Bronchial smooth muscle cell (primary cell): ENCODE measurements around the gene ABHD12. TPM values are rescaled to one million over a fixed set of nuclear protein-coding genes. Genes with fewer than 3 reads are reported as not detected.

Experiments used
- total RNA-seq: library from RNA; depleted of rRNA; stranded (reverse); fragments of >200 nt; gene quantifications from 2 replicates; pipeline ENCODE4 v1.2.1, GENCODE V29; 2014

The ABHD12 gene
- total RNA-seq: 45.1 and 46.3 TPM in 2 replicates

DNA sequence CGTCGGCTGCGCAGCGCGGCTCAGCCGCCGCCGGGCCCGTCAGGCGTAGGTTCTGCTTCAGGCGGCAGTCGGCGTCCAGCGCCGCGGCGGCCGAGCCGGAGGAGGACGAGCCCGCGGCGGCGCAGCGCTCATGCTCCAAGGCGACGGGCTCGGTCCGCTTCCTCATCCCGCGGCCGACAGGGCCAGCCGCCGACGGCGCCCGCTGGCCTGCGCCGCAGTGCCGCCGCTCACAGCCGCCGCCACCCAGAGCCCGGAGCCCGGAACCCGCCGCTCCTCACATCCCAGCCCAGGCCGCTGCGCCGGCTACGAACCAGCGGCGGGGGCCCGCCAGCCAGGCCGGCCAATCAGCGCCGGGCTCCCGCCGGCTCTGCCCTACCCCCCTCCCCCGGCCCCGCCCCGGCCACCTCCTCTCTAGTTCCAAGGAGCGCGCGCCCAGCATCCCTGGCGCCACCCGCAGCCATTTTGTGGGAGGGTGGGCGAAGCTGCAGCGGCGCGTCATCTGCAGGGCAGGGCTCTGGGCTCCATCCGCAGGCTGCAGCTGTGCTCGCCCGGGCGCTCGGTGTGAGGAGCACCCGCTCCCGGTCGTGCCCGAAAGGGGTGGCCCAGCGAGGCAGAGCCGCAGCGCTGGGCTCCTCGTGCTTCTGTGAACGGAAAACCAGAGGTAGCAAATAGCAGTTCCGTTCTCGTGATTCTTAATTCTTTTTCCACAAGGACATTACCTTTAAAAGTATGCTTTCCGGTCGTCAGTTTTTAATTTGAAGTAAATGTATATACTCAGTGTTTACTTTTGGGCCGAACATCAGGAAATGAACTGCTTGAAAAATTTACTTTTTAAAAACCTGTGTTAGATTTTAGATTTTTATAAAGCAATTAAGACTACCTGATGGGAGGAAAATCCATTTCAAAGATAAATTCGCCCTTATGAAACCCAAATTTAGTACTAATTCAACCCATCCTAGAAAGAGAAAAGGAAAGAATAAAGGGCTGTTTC lies at the start of gene ABHD12:
Gene ABHD12, minus strand, starts transcription at position 298 of the 991 bp plus-strand sequence. Its CDS starts 132 bp downstream, at position 166.

DNA sequence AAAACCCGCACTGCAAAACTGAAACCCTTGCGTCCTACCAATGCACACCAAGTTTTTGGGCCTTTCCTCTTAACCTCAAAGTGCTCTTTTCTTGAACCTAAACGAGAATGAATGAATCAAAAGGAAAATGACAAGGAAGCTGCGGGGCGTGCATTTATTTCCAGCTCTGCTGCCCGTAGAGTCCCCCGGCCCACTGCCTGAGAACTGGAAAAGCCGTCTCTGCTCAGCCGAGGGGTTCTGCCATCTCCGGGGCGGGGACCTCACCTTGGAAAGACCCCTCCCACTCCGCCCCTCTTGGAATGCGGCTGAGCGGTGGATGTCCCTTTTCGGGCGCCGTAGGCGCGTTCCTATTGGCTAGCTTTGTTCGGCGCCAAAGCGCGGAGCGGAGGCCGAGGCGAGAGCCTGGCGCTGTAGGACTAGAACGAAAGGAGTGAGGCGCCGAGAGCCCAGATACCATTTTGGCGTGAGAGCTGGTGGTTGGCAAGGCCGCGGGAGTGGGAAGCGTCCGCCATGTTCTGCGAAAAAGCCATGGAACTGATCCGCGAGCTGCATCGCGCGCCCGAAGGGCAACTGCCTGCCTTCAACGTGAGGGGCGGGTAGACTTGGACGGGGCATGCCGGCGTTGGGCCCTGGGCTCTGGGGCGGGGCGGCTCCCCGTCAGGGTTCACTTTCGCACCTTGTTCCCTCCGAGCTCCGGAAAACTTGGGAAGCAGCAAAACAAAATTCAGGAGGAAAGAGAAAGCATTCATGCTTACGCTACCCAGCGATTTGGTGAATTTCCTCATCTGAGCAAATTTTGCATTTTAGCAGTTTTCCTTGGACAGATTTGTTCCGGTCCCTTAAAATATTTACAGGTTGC lies 16.9 kb upstream of the ABHD12 start, which contains the start of gene GINS1:
Gene GINS1, plus strand, starts transcription at position 363 of the 859 bp plus-strand sequence. Its CDS starts 148 bp downstream, at position 511.

Other genes starting within 250 kb of the ABHD12 start
- 54.0 and 57.4 TPM in 2 replicates for gene ENTPD6, start 195.1 kb downstream of the ABHD12 start, total RNA-seq
- gene PYGB, start 142.8 kb downstream of the ABHD12 start, total RNA-seq: 119 and 149 TPM in 2 replicates
- 0.52 and 1.6 TPM in 2 replicates for gene GINS1, start 16.8 kb upstream of the ABHD12 start, total RNA-seq
- gene NINL, start 194.7 kb upstream of the ABHD12 start, total RNA-seq: 15.3 and 17.0 TPM in 2 replicates
- gene NANP, start 233.2 kb upstream of the ABHD12 start, total RNA-seq: 6.8 and 7.0 TPM in 2 replicates